GM10266 (cell line): ENCODE results near the gene CHST8.

Source experiments
- DNase-seq: peaks from one replicate; pipeline ENCODE4 v3.0.0; 2012; ENCODE audit errors: extremely low spot score
- TF ChIP-seq, protein P1 (sequence below): IDR thresholded peaks from 2 replicates; pipeline ENCODE4 v1.5.1; 2012; ENCODE audit warnings: mild to moderate bottlenecking, low read depth; ENCODE audit not compliant: control insufficient read depth, insufficient read depth; ENCODE audit errors: missing control alignments

CHST8 gene

DNA sequence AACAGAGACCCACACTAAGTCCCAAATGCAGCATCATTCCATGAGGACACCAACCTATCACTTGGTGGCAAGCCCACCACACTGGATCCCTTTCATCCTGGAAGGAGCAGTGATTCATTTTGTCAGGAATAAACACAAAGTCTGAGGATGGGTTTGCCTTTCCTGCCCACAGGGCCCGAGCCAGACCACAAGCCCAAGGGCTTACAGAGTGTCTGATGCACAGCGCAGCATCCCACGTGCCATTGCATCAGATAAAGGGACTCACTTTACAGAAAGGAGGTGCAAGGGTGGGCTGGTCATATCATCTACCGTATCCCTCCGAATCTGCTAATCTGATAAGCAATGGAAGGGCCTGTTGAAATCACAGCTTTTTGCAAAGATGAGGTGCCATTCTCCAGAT is 162.7 kb downstream of the CHST8 start:
- DNase-seq: no peak
- TF ChIP-seq, protein P1, sequence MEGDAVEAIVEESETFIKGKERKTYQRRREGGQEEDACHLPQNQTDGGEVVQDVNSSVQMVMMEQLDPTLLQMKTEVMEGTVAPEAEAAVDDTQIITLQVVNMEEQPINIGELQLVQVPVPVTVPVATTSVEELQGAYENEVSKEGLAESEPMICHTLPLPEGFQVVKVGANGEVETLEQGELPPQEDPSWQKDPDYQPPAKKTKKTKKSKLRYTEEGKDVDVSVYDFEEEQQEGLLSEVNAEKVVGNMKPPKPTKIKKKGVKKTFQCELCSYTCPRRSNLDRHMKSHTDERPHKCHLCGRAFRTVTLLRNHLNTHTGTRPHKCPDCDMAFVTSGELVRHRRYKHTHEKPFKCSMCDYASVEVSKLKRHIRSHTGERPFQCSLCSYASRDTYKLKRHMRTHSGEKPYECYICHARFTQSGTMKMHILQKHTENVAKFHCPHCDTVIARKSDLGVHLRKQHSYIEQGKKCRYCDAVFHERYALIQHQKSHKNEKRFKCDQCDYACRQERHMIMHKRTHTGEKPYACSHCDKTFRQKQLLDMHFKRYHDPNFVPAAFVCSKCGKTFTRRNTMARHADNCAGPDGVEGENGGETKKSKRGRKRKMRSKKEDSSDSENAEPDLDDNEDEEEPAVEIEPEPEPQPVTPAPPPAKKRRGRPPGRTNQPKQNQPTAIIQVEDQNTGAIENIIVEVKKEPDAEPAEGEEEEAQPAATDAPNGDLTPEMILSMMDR: no peak

GRCh38 chr19:33785795-33786194 is 164.0 kb downstream of the CHST8 start:
- no peak for DNase-seq
- TF ChIP-seq, protein P1: no peak

- DNase-seq: no peak
- TF ChIP-seq, protein P1: no peak
These were observed 166.9 kb downstream of the CHST8 start for GRCh38 chr19:33788676-33789075.

DNA sequence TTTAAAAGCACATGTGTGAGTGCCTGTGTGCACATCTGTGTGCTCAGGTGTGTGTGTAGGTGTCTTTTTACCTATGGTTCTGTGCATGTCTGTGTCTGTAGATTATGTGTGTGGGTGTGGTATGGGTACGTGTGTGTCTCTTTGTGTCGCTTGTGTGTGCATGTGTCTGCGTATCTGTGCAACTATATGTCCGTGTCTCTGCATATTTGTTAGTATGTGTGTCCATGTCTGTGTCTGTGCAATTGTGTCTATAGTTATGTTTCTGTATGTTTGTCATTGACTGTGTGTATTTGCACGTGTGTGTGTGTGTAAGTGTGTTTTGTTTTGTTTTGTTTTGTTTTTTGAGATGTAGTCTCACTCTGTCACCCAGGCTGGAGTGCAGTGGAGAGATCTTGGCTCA is 167.6 kb downstream of the CHST8 start:
- TF ChIP-seq, protein P1: no peak
- no peak for DNase-seq

GRCh38 chr19:33794683-33795369 is 173.1 kb downstream of the CHST8 start:
- no peak for DNase-seq
- TF ChIP-seq, protein P1: no peak

- DNase-seq: peak; percentile 86
- TF ChIP-seq, protein P1: peak; percentile 59
These were observed 173.8 kb downstream of the CHST8 start for GRCh38 chr19:33795370-33796163.
